Activated CD4-positive, alpha-beta T cell treated with anti-CD3 and anti-CD28 coated beads, Interleukin-2, amount 10 ng/mL, durations not matched to agents 24 days and 14 days (primary cell): Measurements from ENCODE around the gene NBDY. TPM values are rescaled to one million over a fixed set of nuclear protein-coding genes. Genes with fewer than 3 reads are reported as not detected.
"Not testable (repeated sequence)": the region's sequence is repeated elsewhere in the genome, so short reads cannot be mapped to it uniquely, and the experiment has no call there.

Experiments
- DNase-seq: peaks from one replicate; pipeline ENCODE4 v3.0.0; 2022
- H3K27ac Mint-ChIP-seq: one replicate; pipeline ENCODE4 v1.8.0; 2022; ENCODE audit warnings: mild to moderate bottlenecking, mixed read lengths
- H3K27me3 Mint-ChIP-seq: one replicate; pipeline ENCODE4 v1.8.0; 2022; ENCODE audit warnings: mixed read lengths
- H3K36me3 Mint-ChIP-seq: one replicate; pipeline ENCODE4 v1.8.0; 2022; ENCODE audit warnings: low read depth, mild to moderate bottlenecking, mixed read lengths
- H3K4me1 Mint-ChIP-seq: one replicate; pipeline ENCODE4 v1.8.0; 2021; ENCODE audit warnings: mixed read lengths
- H3K4me3 Mint-ChIP-seq: one replicate; pipeline ENCODE4 v1.8.0; 2022; ENCODE audit warnings: mild to moderate bottlenecking, moderate library complexity, mixed read lengths
- H3K9me3 Mint-ChIP-seq: one replicate; pipeline ENCODE4 v1.8.0; 2021; ENCODE audit warnings: mixed read lengths
- intact Hi-C: fragments of 100-400 bp; cut with micrococcal nuclease; formaldehyde crosslinking; loops from one replicate; pipeline ENCODE4 v1.15.1; 2023
- total RNA-seq: library from RNA; stranded (reverse); gene quantifications from 2 replicates; pipeline ENCODE4 v1.2.3, GENCODE V29; 2022

Gene NBDY
- total RNA-seq, 1 donor from 2014 or later: 29.8 TPM

- Mint-ChIP-seq H3K36me3 (peaks cover 10% of the 10 kb centered on the region), H3K4me1 (peaks cover 16% of the 10 kb centered on the region)
- H3K27me3 Mint-ChIP-seq, intact Hi-C loops, DNase-seq, H3K4me3 Mint-ChIP-seq, H3K27ac Mint-ChIP-seq, H3K9me3 Mint-ChIP-seq: not testable (repeated sequence)
These were observed 77.1 kb downstream of the NBDY start for GRCh38 chrX:56806176-56806575.

DNA sequence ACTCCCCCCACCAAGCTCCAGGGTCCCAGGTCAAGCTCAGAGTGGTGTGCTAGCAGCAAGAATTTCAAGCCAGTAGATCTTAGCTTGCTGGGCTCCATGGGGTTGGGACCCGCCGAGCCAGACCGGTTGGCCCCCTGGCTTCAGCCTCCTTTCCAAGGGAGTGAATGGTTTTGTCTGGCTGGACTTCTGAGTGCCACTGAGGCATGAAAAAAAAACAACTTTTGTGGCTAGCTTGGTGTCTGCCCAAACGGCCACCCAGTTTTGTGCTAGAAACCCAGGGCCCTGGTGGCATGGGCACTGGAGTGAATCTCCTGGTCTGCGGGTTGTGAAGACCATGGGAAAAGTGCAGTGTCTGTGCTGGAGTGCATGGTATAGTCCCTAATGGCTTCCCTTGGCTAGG, 82.6 kb downstream of the NBDY start:
- H3K9me3 Mint-ChIP-seq: no peaks in the 10 kb centered on the region
- H3K36me3 Mint-ChIP-seq: peaks cover 13% of the 10 kb centered on the region
- no peaks in the 10 kb centered on the region for H3K27me3 Mint-ChIP-seq
- H3K4me1 Mint-ChIP-seq: peaks cover 25% of the 10 kb centered on the region
- H3K4me3 Mint-ChIP-seq: no peak overlapping the region
- DNase-seq: no peak
- intact Hi-C loops: loop anchor here (5.0 to 10.0 kb wide), 6 partner anchors 186 to 1103 kb away; partner anchors contain the start of genes FAAH2, SPIN2B, SPIN3 and UBQLN2
- peak overlapping the region; percentile 34 for H3K27ac Mint-ChIP-seq

GRCh38 chrX:56812515-56813105, 83.6 kb downstream of the NBDY start:
- Mint-ChIP-seq H3K27ac (peak overlapping the region; percentile 99), H3K36me3 (peaks cover 16% of the 10 kb centered on the region), H3K9me3 (no peaks in the 10 kb centered on the region), H3K4me1 (peaks cover 25% of the 10 kb centered on the region), H3K27me3 (no peaks in the 10 kb centered on the region), H3K4me3 (peak overlapping the region; percentile 82)
- DNase-seq: peak; percentile 83
- intact Hi-C loops: loop anchor here (1.0 to 10.0 kb wide), 7 partner anchors 11 to 1102 kb away; partner anchors contain the start of genes FAAH2, SPIN2B, SPIN3 and UBQLN2

DNA sequence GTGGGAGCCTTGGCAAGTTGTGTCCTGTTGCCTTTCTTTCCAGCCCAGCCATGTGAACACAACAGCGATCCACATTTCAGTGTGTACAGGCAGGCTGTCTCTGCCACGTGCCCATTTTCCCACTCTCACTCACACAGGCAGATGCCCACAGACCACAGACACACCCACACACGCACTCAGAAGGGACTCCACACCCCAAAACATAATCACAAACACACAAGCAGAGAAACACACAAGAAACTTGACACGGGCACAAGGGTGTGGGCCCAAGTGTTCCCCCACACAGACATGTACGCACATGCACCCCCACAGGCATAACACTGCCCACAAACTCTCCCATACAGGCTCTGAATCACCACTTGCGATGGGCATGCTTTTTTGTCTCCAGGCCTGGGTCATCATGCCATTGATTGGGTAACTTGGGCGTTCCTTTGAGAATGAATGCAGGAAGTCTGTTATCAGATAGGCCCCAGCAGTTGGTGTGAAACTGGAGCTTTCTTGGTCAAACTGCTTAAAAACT, 84.3 kb downstream of the NBDY start:
- intact Hi-C loops: loop anchor here (5.0 to 10.0 kb wide), 6 partner anchors 184 to 1101 kb away; partner anchors contain the start of genes FAAH2, SPIN2B, SPIN3 and UBQLN2
- no peaks in the 10 kb centered on the region for H3K27me3 Mint-ChIP-seq
- peak; percentile 83 for DNase-seq
- H3K9me3 Mint-ChIP-seq: no peaks in the 10 kb centered on the region
- peak overlapping the region; percentile 99 for H3K27ac Mint-ChIP-seq
- H3K4me3 Mint-ChIP-seq: peak overlapping the region; percentile 82
- H3K4me1 Mint-ChIP-seq: peaks cover 25% of the 10 kb centered on the region
- peaks cover 16% of the 10 kb centered on the region for H3K36me3 Mint-ChIP-seq

GRCh38 chrX:56817179-56817578, 88.1 kb downstream of the NBDY start:
- H3K27ac Mint-ChIP-seq: no peak overlapping the region
- H3K4me1 Mint-ChIP-seq: peaks cover 18% of the 10 kb centered on the region
- no peaks in the 10 kb centered on the region for H3K9me3 Mint-ChIP-seq
- no peak overlapping the region for H3K4me3 Mint-ChIP-seq
- DNase-seq: no peak
- no peaks in the 10 kb centered on the region for H3K27me3 Mint-ChIP-seq
- intact Hi-C loops: loop anchor here (10.0 kb wide), 2 partner anchors 308 to 1098 kb away; partner anchors contain the start of genes SPIN2B and ZXDA
- peaks cover 11% of the 10 kb centered on the region for H3K36me3 Mint-ChIP-seq

DNA sequence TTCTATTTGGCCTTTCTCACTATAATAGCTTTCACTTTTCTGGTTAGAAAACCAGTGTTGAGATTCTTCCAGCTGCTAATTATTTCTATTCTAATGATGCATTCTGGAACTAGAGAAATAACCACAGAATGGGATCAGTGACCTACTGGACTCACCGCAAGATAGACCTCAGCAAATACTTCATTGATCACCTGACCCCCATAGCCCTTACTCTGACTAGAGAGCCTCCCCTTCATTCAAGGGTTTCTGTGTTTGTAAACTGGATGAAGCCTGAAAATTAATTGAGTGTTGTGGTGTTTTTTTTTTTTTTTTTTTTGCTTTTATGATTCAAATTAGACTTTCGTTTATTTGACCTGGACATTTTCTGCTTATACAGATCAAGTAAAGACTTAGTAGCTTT, 97.0 kb downstream of the NBDY start:
- H3K27ac Mint-ChIP-seq: no peak overlapping the region
- intact Hi-C loops: no loop called here
- no peaks in the 10 kb centered on the region for H3K4me1 Mint-ChIP-seq
- no peak for DNase-seq
- no peak overlapping the region for H3K4me3 Mint-ChIP-seq
- H3K36me3 Mint-ChIP-seq: peaks cover 2% of the 10 kb centered on the region
- no peaks in the 10 kb centered on the region for H3K27me3 Mint-ChIP-seq
- H3K9me3 Mint-ChIP-seq: peaks cover 9% of the 10 kb centered on the region

- H3K4me3 Mint-ChIP-seq: no peak overlapping the region
- intact Hi-C loops: no loop called here
- H3K4me1 Mint-ChIP-seq: no peaks in the 10 kb centered on the region
- DNase-seq: no peak
- H3K36me3 Mint-ChIP-seq: no peaks in the 10 kb centered on the region
- no peaks in the 10 kb centered on the region for H3K27me3 Mint-ChIP-seq
- H3K27ac Mint-ChIP-seq: no peak overlapping the region
- no peaks in the 10 kb centered on the region for H3K9me3 Mint-ChIP-seq
These were observed 104.6 kb downstream of the NBDY start for GRCh38 chrX:56833626-56834025.

DNA sequence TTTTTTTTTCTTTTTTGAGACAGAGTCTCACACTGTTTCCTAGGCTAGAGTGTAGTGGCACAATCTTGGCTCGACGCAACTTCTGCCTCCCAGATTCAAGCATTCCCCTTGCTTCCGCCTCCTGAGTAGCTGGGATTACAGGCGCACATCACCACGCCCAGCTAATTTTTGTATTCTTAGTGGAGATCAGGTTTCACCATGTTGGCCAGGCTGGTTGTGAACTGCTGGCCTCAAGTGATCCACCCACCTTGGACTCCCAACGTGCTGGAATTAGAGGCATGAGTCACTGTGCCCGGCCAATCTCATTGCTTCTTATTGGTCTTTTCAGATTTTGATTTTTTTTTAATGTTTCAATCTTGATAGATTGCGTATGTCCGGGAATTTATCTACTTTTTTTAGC, 124.4 kb downstream of the NBDY start:
- no peaks in the 10 kb centered on the region for H3K4me1 Mint-ChIP-seq
- peaks cover 3% of the 10 kb centered on the region for H3K27me3 Mint-ChIP-seq
- intact Hi-C loops: no loop called here
- H3K9me3 Mint-ChIP-seq: no peaks in the 10 kb centered on the region
- H3K27ac Mint-ChIP-seq: no peak overlapping the region
- no peak overlapping the region for H3K4me3 Mint-ChIP-seq
- no peak for DNase-seq
- no peaks in the 10 kb centered on the region for H3K36me3 Mint-ChIP-seq

GRCh38 chrX:56857042-56857441, 128.0 kb downstream of the NBDY start:
- Mint-ChIP-seq H3K4me3 (no peak overlapping the region), H3K27me3 (no peaks in the 10 kb centered on the region), H3K9me3 (no peaks in the 10 kb centered on the region), H3K36me3 (no peaks in the 10 kb centered on the region), H3K4me1 (no peaks in the 10 kb centered on the region), H3K27ac (no peak overlapping the region)
- DNase-seq: no peak
- intact Hi-C loops: no loop called here

DNA sequence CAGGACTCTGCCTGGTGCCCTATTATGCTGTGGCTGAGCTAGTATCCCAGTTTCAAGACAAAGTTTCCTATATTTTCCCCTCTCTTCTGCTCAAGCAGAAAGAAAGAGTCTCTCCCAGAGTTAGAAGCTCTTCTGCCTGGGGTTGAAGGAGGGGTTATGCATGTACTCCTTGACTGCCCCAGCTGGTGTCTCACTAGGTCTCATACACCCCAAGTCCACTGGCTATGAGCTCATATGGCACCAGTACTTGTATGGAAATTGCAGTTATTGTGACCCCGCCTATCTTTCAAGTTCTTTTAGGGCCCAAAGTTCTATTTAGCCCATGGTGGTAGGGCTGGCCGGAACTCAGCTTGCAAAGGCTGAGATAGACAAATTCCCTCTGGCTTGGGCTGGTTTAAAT, 131.8 kb downstream of the NBDY start:
- Mint-ChIP-seq H3K27ac (no peak overlapping the region), H3K4me3 (no peak overlapping the region), H3K9me3 (no peaks in the 10 kb centered on the region), H3K36me3 (no peaks in the 10 kb centered on the region), H3K4me1 (no peaks in the 10 kb centered on the region), H3K27me3 (no peaks in the 10 kb centered on the region)
- no peak for DNase-seq
- intact Hi-C loops: no loop called here

Other genes starting within 250 kb of the NBDY start
- 37.8 and 38.5 TPM in 2 replicates for gene UBQLN2, start 165.6 kb upstream of the NBDY start, total RNA-seq